8988T (cell line): ENCODE results near the gene LPXN.

Experiments used
- DNase-seq: peaks from one replicate; pipeline ENCODE4 v3.0.0; 2011

LPXN gene

DNA sequence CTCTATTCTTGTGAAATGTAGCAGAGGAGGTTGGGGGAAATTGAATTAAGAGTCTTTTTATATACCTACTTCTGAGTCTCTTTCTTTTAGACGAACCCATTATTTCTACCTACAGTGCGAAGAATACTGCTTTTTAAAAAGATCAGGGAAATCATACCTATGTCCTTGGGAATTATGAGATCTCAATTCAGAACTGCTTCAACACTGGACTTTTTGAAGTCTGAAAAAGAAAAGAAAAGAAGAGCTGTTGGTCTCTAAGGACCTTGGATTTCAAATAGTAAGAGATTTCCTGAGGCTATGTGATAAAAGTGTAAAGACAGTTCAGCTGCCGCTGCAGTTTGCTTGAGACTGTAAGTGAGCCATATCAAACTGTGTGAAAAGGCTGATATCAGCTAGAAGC, 64.0 kb downstream of the LPXN start:
- DNase-seq: no peak

DNA sequence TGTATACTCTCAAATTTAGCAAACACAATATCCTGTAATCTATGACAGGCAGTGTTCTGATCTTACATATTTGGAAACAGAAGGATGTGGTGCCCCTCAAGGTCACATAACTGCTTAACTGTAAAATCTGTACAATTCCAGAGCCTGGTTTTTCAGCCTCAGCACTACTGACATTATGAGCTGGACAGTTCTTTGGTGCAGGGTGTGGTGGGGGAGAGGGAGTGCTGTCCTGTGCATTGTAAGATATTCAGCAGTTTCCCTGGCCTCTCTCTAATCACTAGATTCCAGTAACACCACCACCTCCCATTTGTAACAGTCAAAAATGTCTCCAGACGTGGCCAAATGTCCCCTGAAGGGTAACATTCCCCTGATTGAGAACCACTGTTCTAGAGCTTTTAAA, 65.9 kb downstream of the LPXN start:
- no peak for DNase-seq

DNA sequence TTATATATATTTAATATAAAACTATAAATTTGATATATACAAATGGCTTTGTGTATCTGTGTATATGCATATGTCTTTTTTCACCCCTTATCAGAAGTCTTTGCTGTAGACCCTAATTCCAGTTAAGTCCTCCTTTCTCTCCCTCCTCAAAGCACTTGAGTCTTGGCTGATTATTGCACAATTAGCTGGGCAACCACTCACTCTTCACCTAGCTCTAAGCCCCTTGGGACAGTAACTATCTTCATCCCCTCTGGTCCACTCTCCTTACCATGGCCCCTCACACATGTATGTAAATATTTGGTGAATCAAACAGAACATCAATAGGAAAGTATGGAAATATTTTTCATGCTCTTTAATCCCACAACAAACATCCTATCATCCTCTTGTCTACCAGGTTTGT, 66.8 kb downstream of the LPXN start:
- no peak for DNase-seq

DNA sequence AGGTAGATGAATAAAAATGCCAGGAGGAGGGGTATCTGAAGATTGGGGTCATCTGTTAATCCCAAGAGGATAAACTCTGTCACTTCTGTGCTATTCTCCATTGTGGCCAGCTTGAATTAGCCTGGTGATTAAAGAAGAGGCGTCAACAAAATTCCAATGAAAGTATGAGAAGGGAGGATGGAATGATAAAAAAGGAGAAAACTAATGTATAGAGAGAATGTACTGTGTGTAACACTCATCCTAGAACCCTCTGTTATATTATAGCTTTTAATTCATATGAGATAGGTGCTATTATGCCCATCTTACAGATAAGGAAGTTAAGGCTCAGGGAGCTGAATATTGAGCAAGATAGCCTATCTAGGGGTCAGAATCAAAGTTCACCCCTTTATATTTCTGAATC, 67.7 kb downstream of the LPXN start, which contains the start of gene OR5B21:
OR5B21 (minus strand) TSS at position 101 of the 400 bp plus-strand sequence; CDS start at position 101, 0 bp downstream.
- no peak for DNase-seq

DNA sequence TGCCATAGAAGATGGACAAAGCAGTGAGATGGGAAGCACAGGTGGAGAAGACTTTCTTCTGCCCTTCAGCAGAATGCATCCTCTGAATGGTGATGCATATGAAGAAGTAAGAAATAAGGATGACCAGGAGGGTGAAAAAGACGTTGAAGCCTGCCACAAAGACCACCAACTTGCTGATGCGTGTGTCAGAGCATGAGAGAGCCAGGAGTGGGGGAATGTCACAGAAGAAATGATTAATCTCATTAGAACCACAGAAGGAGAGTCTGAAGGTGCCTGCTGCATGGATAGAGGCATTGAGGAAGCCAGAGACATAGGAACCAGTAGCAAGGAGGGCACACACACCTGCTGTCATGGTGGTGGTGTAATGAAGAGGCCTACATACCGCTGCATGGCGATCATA, 68.3 kb downstream of the LPXN start:
- DNase-seq: no peak

DNA sequence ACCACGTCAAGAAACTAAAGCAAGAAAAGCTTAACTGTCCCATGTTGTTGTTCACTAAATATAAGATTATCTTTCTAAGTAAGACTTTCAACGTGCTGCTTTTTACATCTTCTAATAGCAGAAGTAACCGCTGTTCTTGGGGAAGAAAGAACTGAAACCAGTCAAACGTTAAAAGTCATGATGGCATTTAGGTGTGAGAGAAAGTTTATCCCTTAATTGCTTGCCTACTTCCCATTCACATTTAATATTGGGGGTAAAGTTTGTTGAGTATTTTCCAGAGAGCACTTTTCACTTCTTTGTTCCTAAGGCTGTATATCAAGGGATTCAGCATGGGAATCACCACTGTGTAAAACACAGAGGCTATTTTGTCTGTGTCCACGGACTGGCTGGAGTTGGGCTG, 68.7 kb downstream of the LPXN start:
- no peak for DNase-seq

DNA sequence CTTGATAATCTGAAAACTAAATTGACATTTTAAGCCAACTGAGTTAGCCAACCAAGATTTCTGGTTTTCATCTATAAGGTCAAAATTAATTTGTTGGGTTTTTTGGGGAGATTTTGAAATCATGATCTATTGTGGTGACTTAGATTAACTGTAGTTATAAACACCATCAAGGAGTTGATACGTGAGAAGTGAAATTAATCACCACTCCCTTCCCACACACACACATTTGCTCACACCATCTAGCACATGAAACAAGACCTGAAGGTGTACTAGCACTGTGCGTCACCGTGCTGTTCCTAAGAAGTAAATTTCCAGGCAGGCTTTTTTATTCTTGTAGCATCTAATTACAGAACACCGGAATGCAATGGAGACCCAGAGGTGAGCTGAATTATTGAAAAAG, 69.8 kb downstream of the LPXN start:
- DNase-seq: no peak

DNA sequence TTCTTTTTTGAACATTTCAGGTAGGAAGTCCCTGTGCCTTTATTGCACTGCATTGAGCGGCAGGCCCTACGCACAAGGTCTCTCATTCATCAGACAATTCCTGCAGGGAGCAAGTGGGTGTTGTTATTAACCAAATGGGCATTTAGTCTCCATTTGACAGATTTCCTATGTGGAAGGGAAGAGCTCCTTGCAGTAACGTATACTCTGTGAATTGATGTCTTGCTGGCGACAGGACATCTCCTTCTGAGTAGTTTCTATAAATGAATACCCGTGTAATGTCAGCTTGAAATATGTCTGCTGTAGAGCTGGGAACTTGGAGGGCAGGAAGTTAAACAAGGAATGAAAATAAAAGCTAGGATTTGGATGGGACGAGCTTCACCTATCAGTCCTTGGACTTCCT, 71.4 kb downstream of the LPXN start:
- no peak for DNase-seq

DNA sequence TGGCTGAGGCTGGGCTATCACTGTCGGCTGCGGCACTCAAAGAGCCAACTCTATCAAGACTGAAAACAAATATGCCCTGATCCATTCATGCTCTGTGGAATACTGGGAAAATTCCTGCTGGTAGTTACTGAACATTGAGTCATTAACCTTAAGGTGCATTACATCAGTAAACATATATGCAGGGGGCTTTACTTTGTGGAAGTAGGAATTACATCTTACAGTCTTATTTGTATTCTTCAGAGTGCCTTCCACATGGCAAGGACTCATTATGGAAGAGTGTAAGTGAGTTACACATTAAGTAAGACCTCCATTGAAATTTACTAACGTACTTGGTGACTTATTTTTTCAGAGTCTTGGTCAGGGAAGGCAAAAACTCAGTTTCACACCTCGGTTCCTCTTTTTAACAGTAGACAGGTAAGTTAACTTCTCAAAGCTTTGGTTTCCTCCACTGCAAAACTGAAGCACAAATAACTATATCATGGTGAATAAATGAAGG, 72.2 kb downstream of the LPXN start:
- DNase-seq: no peak

DNA sequence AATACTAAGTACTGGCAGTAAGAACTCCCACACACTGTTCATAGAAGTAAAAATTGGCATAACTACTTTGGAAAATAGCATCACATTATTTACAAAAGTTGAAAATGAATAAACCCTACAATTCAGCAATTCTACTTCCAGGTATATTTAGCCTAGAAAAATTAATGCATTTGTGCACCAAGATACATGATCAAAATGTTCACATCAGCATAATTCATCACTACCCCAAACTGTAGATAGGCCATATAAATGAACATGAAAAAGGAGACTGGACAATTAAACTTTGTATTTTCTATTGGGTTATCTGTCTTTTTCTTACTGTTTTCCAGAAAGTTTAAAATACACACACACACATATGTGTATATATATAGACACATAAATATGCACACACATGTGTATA, 73.7 kb downstream of the LPXN start:
- no peak for DNase-seq

DNA sequence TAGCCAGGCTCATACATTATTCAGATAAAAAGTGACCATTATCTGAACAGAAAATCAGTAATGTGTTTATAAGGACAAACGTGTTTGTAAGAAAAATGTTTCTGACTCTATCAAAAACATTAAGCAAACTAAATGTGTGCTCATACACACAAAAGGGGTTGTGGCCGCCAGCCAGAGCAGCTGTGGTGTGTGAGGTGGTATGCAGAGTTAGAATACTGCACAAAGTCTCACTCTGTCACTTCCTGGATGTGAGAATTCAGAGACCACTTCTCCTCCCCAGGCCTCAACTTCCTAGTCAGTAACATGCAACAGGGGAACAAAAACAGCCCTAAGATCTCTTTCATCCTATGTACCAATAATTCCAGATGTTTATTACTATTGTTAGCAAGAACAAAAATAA, 77.2 kb downstream of the LPXN start:
- no peak for DNase-seq

DNA sequence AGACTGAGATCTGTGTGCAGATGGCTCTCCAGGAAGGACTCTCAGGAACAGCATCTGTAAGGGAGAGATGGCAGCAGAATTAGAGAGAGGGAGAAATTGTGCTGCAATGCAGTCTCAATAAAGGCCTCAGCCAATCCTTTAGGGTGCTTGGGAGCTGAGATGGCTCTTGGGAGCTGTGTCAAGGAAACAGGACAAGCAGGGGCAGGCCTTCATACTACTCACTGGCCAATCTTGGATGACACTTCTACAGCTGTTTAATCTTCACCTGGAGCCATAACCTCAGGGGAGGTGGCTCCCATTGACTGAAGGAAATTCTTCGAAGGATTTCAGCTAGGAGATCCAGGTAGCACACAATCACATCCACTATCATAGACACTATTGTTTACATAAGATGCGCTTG, 77.7 kb downstream of the LPXN start:
- DNase-seq: no peak

DNA sequence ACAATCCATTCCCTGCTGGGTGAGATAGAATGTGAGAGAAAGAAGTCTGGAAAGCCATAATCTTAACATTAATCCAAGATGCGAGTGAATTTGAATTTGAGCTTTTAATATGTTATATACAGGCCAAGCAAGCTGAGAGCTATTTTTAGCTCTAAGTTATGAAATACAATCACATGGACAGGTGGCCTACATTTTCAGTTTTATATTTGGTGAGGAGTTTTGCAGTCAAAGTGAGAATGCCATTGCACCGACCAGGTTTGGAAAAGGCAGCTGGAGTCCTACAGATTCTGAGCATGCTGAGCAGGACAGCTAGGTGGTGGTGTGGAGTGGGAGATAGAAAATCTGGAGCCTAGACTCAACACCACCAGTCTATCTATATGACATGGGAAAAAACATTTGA, 79.8 kb downstream of the LPXN start:
- no peak for DNase-seq

DNA sequence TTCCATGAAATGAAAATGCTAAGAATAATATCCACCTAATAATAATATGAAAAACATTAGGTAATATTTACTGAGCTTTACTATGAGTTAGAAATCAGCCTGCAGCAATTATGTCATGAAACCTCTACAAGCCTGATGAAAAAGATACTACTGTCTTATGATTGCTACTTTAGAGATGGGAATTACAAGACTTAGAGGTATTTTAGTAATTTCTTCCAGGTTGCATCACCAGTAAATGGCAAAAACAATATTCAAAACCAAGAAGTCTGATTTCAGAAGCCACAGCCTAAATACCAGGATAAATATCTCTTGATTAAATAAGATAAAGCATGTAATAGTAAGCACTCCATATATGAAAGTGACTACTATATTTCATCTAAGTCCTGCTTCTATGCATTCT, 81.6 kb downstream of the LPXN start:
- DNase-seq: no peak

DNA sequence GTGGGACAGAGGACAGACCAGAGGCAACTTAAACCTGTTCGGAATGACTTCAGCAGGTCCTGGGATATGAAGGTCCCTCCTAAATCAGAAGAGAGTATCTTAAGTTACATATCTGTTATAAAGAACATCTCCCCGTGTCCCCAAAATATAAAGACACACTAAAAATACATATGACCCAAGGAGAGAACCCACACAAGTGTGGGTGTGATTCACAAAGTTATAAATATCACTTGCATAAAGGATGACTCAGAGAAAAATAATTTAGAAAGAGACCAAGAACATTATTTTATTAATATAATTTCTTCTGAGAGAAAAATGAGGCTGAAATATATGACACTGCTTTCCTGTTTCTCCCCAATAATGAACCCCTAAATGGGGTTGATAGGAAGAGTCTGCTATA, 82.0 kb downstream of the LPXN start:
- no peak for DNase-seq

DNA sequence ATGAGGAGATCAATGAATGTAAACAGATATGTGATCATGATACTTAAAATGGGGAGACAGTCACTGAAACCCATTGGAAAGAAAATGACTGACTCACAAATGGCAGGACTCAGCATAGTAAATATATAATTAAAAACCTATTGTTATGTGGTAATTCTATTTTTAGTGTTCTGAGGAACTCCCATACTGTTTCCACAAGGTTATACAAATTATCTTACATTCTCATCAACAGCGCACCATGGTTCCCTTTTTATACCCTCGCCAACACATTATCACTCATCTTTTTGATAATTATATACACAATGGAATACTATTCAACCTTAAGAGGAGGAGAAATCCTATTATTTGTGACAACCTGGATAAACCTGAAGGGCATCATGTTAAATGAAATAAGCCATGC, 84.8 kb downstream of the LPXN start:
- DNase-seq: no peak

DNA sequence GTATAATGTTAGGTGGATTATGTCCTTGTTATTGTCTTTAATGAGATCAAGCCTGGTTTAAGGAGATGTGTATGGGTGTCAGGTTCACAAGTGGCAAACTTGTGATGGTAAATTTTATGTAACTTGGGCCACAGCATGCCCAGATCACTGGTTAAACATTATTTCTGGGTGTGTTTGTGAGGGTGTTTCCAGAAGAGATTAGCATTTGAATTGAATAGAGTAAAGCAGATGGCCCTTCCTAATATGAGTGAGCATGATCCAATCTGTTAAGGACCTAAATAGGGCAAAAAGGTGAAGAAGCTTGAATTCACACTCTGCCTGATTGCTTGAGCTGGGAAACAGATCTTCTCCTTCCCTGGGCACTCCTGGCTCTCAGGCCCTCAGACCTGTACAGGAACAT, 88.5 kb downstream of the LPXN start:
- DNase-seq: no peak

DNA sequence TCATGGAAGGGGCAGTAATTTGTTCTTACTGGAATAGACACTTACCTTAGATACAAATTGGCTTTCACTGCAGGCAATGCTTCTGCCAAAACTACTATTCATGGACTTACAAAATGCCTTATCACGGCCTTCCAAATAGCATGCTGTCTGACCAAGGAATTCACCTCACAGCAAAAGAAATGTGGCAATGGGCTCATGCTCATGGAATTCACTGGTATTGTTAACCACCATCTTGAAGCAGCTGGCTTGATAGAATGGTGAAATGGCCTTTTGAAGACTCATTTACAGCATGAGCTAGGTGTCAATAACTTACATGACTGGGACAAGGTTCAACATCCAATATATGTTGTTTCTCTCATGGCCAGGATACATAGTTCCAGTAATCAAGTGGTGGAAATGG, 89.7 kb downstream of the LPXN start:
- no peak for DNase-seq
